Uterus (tissue), 2 donors: Measurements from ENCODE around the gene TNFRSF14.

Source experiments
- POLR2A ChIP-seq, 2 donors: fragments of 450-650 bp; IDR thresholded peaks; one replicate each; pipeline ENCODE4 v1.6.1; 2016; ENCODE audit warnings: antibody characterized with exemption in 2 of 2, mild to moderate bottlenecking in 1 of 2, moderate library complexity in 1 of 2
- TF ChIP-seq, protein P1 (sequence below), 4 experiments: fragments of 200-600 bp in 2 of 4; fragments of 450-650 bp in 2 of 4; sonication (generic) in 2 of 4; IDR thresholded peaks; one replicate each; pipeline ENCODE4 v1.5.1; 2016 to 2019; ENCODE audit warnings: antibody characterized with exemption in 4 of 4, mild to moderate bottlenecking in 2 of 4, moderate library complexity in 1 of 4

- TF ChIP-seq, protein P1, sequence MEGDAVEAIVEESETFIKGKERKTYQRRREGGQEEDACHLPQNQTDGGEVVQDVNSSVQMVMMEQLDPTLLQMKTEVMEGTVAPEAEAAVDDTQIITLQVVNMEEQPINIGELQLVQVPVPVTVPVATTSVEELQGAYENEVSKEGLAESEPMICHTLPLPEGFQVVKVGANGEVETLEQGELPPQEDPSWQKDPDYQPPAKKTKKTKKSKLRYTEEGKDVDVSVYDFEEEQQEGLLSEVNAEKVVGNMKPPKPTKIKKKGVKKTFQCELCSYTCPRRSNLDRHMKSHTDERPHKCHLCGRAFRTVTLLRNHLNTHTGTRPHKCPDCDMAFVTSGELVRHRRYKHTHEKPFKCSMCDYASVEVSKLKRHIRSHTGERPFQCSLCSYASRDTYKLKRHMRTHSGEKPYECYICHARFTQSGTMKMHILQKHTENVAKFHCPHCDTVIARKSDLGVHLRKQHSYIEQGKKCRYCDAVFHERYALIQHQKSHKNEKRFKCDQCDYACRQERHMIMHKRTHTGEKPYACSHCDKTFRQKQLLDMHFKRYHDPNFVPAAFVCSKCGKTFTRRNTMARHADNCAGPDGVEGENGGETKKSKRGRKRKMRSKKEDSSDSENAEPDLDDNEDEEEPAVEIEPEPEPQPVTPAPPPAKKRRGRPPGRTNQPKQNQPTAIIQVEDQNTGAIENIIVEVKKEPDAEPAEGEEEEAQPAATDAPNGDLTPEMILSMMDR (IDR thresholded peaks at IDR 0.05) = no peak
- TF ChIP-seq POLR2A (IDR thresholded peaks at IDR 0.05) = no peak
These were observed 35.5 kb downstream of the TNFRSF14 start for GRCh38 chr1:2591581-2592261.
